Epithelial cell of prostate (primary cell): ENCODE data around the gene PEX14.

Experiments used
- DNase-seq: peaks from one replicate; pipeline ENCODE4 v3.0.0-alpha.2; 2011; ENCODE audit warnings: low read depth, low spot score
- H3K27ac ChIP-seq: fragments of 450-650 bp; 2 replicates; pipeline ENCODE4 v1.5.1; 2017; ENCODE audit warnings: mild to moderate bottlenecking

Gene PEX14

GRCh38 chr1:10626791-10627410 lies 152.2 kb downstream of the PEX14 start:
- H3K27ac ChIP-seq: no peak overlapping the region
- no peak for DNase-seq

GRCh38 chr1:10628685-10629084 lies 153.9 kb downstream of the PEX14 start:
- no peak for DNase-seq
- no peak overlapping the region for H3K27ac ChIP-seq

GRCh38 chr1:10629091-10629815 lies 154.5 kb downstream of the PEX14 start:
- no peak for DNase-seq
- no peak overlapping the region for H3K27ac ChIP-seq

GRCh38 chr1:10629816-10630571 lies 155.2 kb downstream of the PEX14 start:
- DNase-seq: no peak
- no peak overlapping the region for H3K27ac ChIP-seq

GRCh38 chr1:10630661-10631120 lies 155.9 kb downstream of the PEX14 start:
- no peak overlapping the region for H3K27ac ChIP-seq
- DNase-seq: no peak

GRCh38 chr1:10631121-10631810 lies 156.5 kb downstream of the PEX14 start:
- DNase-seq: no peak

GRCh38 chr1:10631811-10632593 lies 157.3 kb downstream of the PEX14 start:
- no peak overlapping the region for H3K27ac ChIP-seq
- DNase-seq: no peak

More at GRCh38 chr1:10631121-10631810, 156.5 kb downstream of the PEX14 start:
- H3K27ac ChIP-seq: no peak overlapping the region

- H3K27ac ChIP-seq: no peak overlapping the region
- DNase-seq: no peak
These were observed 157.9 kb downstream of the PEX14 start for GRCh38 chr1:10632691-10633090.

GRCh38 chr1:10633416-10633815 lies 158.7 kb downstream of the PEX14 start:
- peak overlapping the region; percentile 99 for H3K27ac ChIP-seq
- DNase-seq: no peak

GRCh38 chr1:10634075-10634427 lies 159.3 kb downstream of the PEX14 start:
- peak overlapping the region; percentile 99 for H3K27ac ChIP-seq
- no peak for DNase-seq

GRCh38 chr1:10634428-10635084 lies 159.8 kb downstream of the PEX14 start:
- peak overlapping the region; percentile 99 for H3K27ac ChIP-seq
- no peak for DNase-seq

- peak overlapping the region; percentile 99 for H3K27ac ChIP-seq
These were observed 160.5 kb downstream of the PEX14 start for GRCh38 chr1:10635085-10635896.

GRCh38 chr1:10635992-10636391 lies 161.2 kb downstream of the PEX14 start:
- H3K27ac ChIP-seq: peak overlapping the region; percentile 99
- peak; percentile 26 for DNase-seq

More at GRCh38 chr1:10635085-10635896, 160.5 kb downstream of the PEX14 start:
- DNase-seq: peak; percentile 85

GRCh38 chr1:10637400-10637799 lies 162.7 kb downstream of the PEX14 start:
- peak overlapping the region; percentile 99 for H3K27ac ChIP-seq
- no peak for DNase-seq

GRCh38 chr1:10637834-10638558 lies 163.2 kb downstream of the PEX14 start:
- peak overlapping the region; percentile 99 for H3K27ac ChIP-seq
- DNase-seq: no peak

- no peak for DNase-seq
- no peak overlapping the region for H3K27ac ChIP-seq
These were observed 163.8 kb downstream of the PEX14 start for GRCh38 chr1:10638559-10639005.

- DNase-seq: no peak
- H3K27ac ChIP-seq: no peak overlapping the region
These were observed 164.4 kb downstream of the PEX14 start for GRCh38 chr1:10639011-10639774.
